Nephron (organoid): Measurements from ENCODE around the gene ST6GALNAC3.

Experiments used
- H3K27ac Mint-ChIP-seq, 3 experiments: 2 replicates each; pipeline ENCODE4 v1.8.0; 2020; ENCODE audit warnings: mixed read lengths in 3 of 3, mild to moderate bottlenecking in 2 of 3, moderate library complexity in 1 of 3
- H3K27me3 Mint-ChIP-seq: 2 replicates; pipeline ENCODE4 v1.8.0; 2021; ENCODE audit warnings: low read depth, mild to moderate bottlenecking, moderate library complexity, mixed read lengths
- H3K36me3 Mint-ChIP-seq: 2 replicates; pipeline ENCODE4 v1.8.0; 2020; ENCODE audit warnings: low read depth, mixed read lengths
- H3K4me1 Mint-ChIP-seq: 2 replicates; pipeline ENCODE4 v1.8.0; 2020; ENCODE audit warnings: mixed read lengths
- H3K4me3 Mint-ChIP-seq, 3 experiments: 2 replicates each; pipeline ENCODE4 v1.8.0; 2020; ENCODE audit warnings: mild to moderate bottlenecking in 3 of 3, mixed read lengths in 3 of 3, moderate library complexity in 2 of 3
- H3K9me3 Mint-ChIP-seq: 2 replicates; pipeline ENCODE4 v1.8.0; 2020; ENCODE audit warnings: mixed read lengths
- CTCF ChIP-seq, 3 experiments: fragments of 200-600 bp; sonication (generic); IDR thresholded peaks; one replicate each; pipeline ENCODE4 v1.5.0; 2021; ENCODE audit warnings: antibody characterized with exemption in 3 of 3; ENCODE audit not compliant: unreplicated experiment in 3 of 3

ST6GALNAC3 gene

GRCh38 chr1:76256289-76257223 lies 182.0 kb downstream of the ST6GALNAC3 start:
- no peak for TF ChIP-seq CTCF (IDR thresholded peaks at IDR 0.05; ENCODE audit: unreplicated experiment in 3 of 3)
- Mint-ChIP-seq H3K36me3 (no peaks in the 10 kb centered on the region), H3K27me3 (no peaks in the 10 kb centered on the region), H3K4me1 (peaks cover 41% of the 10 kb centered on the region), H3K27ac (peak overlapping the region in 1 of 3 experiments; percentile 18), H3K9me3 (no peaks in the 10 kb centered on the region), H3K4me3 (no peak overlapping the region)

GRCh38 chr1:76257823-76258222 lies 183.3 kb downstream of the ST6GALNAC3 start:
- H3K27me3 Mint-ChIP-seq: no peaks in the 10 kb centered on the region
- no peak overlapping the region for H3K4me3 Mint-ChIP-seq
- H3K27ac Mint-ChIP-seq: peak overlapping the region in 1 of 3 experiments; percentile 28
- H3K4me1 Mint-ChIP-seq: peaks cover 38% of the 10 kb centered on the region
- no peaks in the 10 kb centered on the region for H3K9me3 Mint-ChIP-seq
- no peaks in the 10 kb centered on the region for H3K36me3 Mint-ChIP-seq
- TF ChIP-seq CTCF (IDR thresholded peaks at IDR 0.05; ENCODE audit: unreplicated experiment in 3 of 3): no peak

GRCh38 chr1:76259270-76259669 lies 184.7 kb downstream of the ST6GALNAC3 start:
- H3K27ac Mint-ChIP-seq: no peak overlapping the region
- H3K27me3 Mint-ChIP-seq: no peaks in the 10 kb centered on the region
- no peaks in the 10 kb centered on the region for H3K9me3 Mint-ChIP-seq
- H3K36me3 Mint-ChIP-seq: no peaks in the 10 kb centered on the region
- H3K4me1 Mint-ChIP-seq: peaks cover 31% of the 10 kb centered on the region
- H3K4me3 Mint-ChIP-seq: no peak overlapping the region
- TF ChIP-seq CTCF (IDR thresholded peaks at IDR 0.05; ENCODE audit: unreplicated experiment in 3 of 3): no peak

- Mint-ChIP-seq H3K27me3 (no peaks in the 10 kb centered on the region), H3K27ac (no peak overlapping the region), H3K4me1 (peaks cover 29% of the 10 kb centered on the region), H3K36me3 (no peaks in the 10 kb centered on the region), H3K4me3 (no peak overlapping the region), H3K9me3 (no peaks in the 10 kb centered on the region)
- TF ChIP-seq CTCF (IDR thresholded peaks at IDR 0.05; ENCODE audit: unreplicated experiment in 3 of 3): no peak
Observed at GRCh38 chr1:76260279-76260678, 185.7 kb downstream of the ST6GALNAC3 start.

- TF ChIP-seq CTCF (IDR thresholded peaks at IDR 0.05; ENCODE audit: unreplicated experiment in 3 of 3): no peak
- no peaks in the 10 kb centered on the region for H3K36me3 Mint-ChIP-seq
- H3K9me3 Mint-ChIP-seq: no peaks in the 10 kb centered on the region
- H3K27ac Mint-ChIP-seq: no peak overlapping the region
- H3K27me3 Mint-ChIP-seq: no peaks in the 10 kb centered on the region
- no peak overlapping the region for H3K4me3 Mint-ChIP-seq
- H3K4me1 Mint-ChIP-seq: peaks cover 23% of the 10 kb centered on the region
Observed at GRCh38 chr1:76262601-76263000, 188.1 kb downstream of the ST6GALNAC3 start.

- H3K36me3 Mint-ChIP-seq: no peaks in the 10 kb centered on the region
Observed at GRCh38 chr1:76264642-76265041, 190.1 kb downstream of the ST6GALNAC3 start.

More at GRCh38 chr1:76264642-76265041, 190.1 kb downstream of the ST6GALNAC3 start:
- Mint-ChIP-seq H3K9me3 (no peaks in the 10 kb centered on the region), H3K4me1 (peaks cover 33% of the 10 kb centered on the region), H3K4me3 (no peak overlapping the region), H3K27me3 (no peaks in the 10 kb centered on the region), H3K27ac (no peak overlapping the region)
- no peak for TF ChIP-seq CTCF (IDR thresholded peaks at IDR 0.05; ENCODE audit: unreplicated experiment in 3 of 3)
